HepG2 (cell line): ENCODE data around the gene PSMB9. TPM values are rescaled to one million over a fixed set of nuclear protein-coding genes. Genes with fewer than 3 reads are reported as not detected.

ENCODE experiments used
- ATF7 ChIP-seq, 2 experiments: fragments of 450-650 bp in 1 of 2; sonication (generic) in 1 of 2; formaldehyde crosslinking in 1 of 2; IDR thresholded peaks; 2 replicates each; pipeline versions ENCODE4 v1.4.0 to v1.6.1; 2016 to 2020; ENCODE audit warnings: antibody characterized with exemption in 1 of 2, mild to moderate bottlenecking in 1 of 2, missing genetic modification reagents in 1 of 2
- BCLAF1 ChIP-seq: fragments of 450-650 bp; IDR thresholded peaks from 2 replicates; pipeline ENCODE4 v1.6.1; 2017; ENCODE audit warnings: mild to moderate bottlenecking
- CBX5 ChIP-seq: sonication (generic); formaldehyde crosslinking; IDR thresholded peaks from 2 replicates; pipeline ENCODE4 v1.4.0; 2020; ENCODE audit warnings: missing genetic modification reagents, borderline replicate concordance
- CREB1 ChIP-seq, 2 experiments: fragments of 450-650 bp in 1 of 2; IDR thresholded peaks; 2 replicates each; pipeline ENCODE4 v1.6.1; 2016 to 2017; ENCODE audit warnings: control low read depth in 1 of 2, mild to moderate bottlenecking in 1 of 2, missing compliant biosample characterization in 1 of 2, missing genetic modification characterization in 1 of 2
- DR1 ChIP-seq: sonication (generic); formaldehyde crosslinking; IDR thresholded peaks from 2 replicates; pipeline ENCODE4 v1.8.0; 2021; ENCODE audit warnings: mild to moderate bottlenecking, missing genetic modification reagents, inconsistent platforms
- EHMT2 ChIP-seq: fragments of 200-600 bp; sonication (generic); IDR thresholded peaks from 2 replicates; pipeline ENCODE4 v1.7.0; 2017; ENCODE audit warnings: antibody characterized with exemption, low read depth, low read length, borderline replicate concordance
- HDAC2 ChIP-seq: sonication (generic); formaldehyde crosslinking; IDR thresholded peaks from 2 replicates; pipeline ENCODE4 v1.4.0; 2020; ENCODE audit warnings: missing genetic modification reagents
- HDAC6 ChIP-seq: fragments of 200-600 bp; sonication (generic); IDR thresholded peaks from 2 replicates; pipeline ENCODE4 v1.7.0; 2017; ENCODE audit warnings: mild to moderate bottlenecking, antibody characterized with exemption, low read length, low read depth
- HES4 ChIP-seq: sonication (generic); formaldehyde crosslinking; IDR thresholded peaks from 2 replicates; pipeline ENCODE4 v1.9.0; 2021; ENCODE audit warnings: mild to moderate bottlenecking, missing genetic modification reagents, borderline replicate concordance
- HNRNPL ChIP-seq: fragments of 200-400 bp; formaldehyde crosslinking; IDR thresholded peaks from 2 replicates; pipeline ENCODE4 v1.6.1; 2017; ENCODE audit warnings: mild to moderate bottlenecking, low read depth, low read length
- KMT2B ChIP-seq: IDR thresholded peaks from 2 replicates; pipeline ENCODE4 v1.6.1; 2016; ENCODE audit warnings: missing genetic modification reagents, missing compliant biosample characterization
- MYNN ChIP-seq: sonication (generic); formaldehyde crosslinking; IDR thresholded peaks from 2 replicates; pipeline ENCODE4 v1.4.0; 2020; ENCODE audit warnings: mild to moderate bottlenecking, low read depth, missing genetic modification reagents
- SMARCC2 ChIP-seq: fragments of 450-650 bp; IDR thresholded peaks from 2 replicates; pipeline ENCODE4 v1.6.1; 2017; ENCODE audit warnings: antibody characterized with exemption, mild to moderate bottlenecking
- ZBTB14 ChIP-seq: sonication (generic); formaldehyde crosslinking; IDR thresholded peaks from 2 replicates; pipeline ENCODE4 v1.4.0; 2020; ENCODE audit warnings: missing genetic modification reagents
- ZNF354B ChIP-seq: sonication (generic); formaldehyde crosslinking; IDR thresholded peaks from 2 replicates; pipeline ENCODE4 v1.8.0; 2022; ENCODE audit warnings: mild to moderate bottlenecking, missing genetic modification reagents
- ZNF678 ChIP-seq: sonication (generic); formaldehyde crosslinking; IDR thresholded peaks from 2 replicates; pipeline ENCODE4 v1.4.0; 2020; ENCODE audit warnings: mild to moderate bottlenecking, missing genetic modification reagents
- ZNF724P ChIP-seq: sonication (generic); formaldehyde crosslinking; IDR thresholded peaks from 2 replicates; pipeline ENCODE4 v1.8.0; 2022; ENCODE audit warnings: missing genetic modification reagents, borderline replicate concordance
- ZNF781 ChIP-seq: sonication (generic); formaldehyde crosslinking; IDR thresholded peaks from 2 replicates; pipeline ENCODE4 v1.5.1; 2020; ENCODE audit warnings: borderline replicate concordance, mild to moderate bottlenecking, missing genetic modification reagents; ENCODE audit errors: not compliant biosample characterization
- ZSCAN29 ChIP-seq: sonication (generic); formaldehyde crosslinking; conservative IDR thresholded peaks from 2 replicates; pipeline ENCODE4 v1.4.0; 2020; ENCODE audit warnings: mild to moderate bottlenecking, missing genetic modification reagents
- polyA plus RNA-seq, 8 experiments: library from polyadenylated mRNA; depleted of rRNA in 3 of 8; stranded (reverse) in 7 of 8; unstranded in 1 of 8; fragments of >200 nt; fragmentation: Illumina TruSeq in 4 of 8; extraction: Trizol in 4 of 8; gene quantifications; 2 replicates each; pipeline versions ENCODE4 v1.2.1 to v1.2.3, GENCODE V29; 2011 to 2016; ENCODE audit warnings: low read depth in 4 of 8, missing spikeins in 1 of 8, mixed read lengths in 1 of 8; ENCODE audit not compliant: insufficient read depth in 1 of 8
- total RNA-seq, 5 experiments: library from RNA; depleted of rRNA; stranded (reverse); fragments of >200 nt; fragmentation: Illumina TruSeq; extraction: Trizol; gene quantifications; 2 replicates each; pipeline ENCODE4 v1.2.3, GENCODE V29; 2016; ENCODE audit warnings: low read depth in 1 of 5
- TF ChIP-seq, protein P1 (sequence below): sonication (generic); formaldehyde crosslinking; conservative IDR thresholded peaks from 2 replicates; pipeline ENCODE4 v1.5.0; 2020; ENCODE audit warnings: missing genetic modification reagents
- TF ChIP-seq, protein P2 (sequence below): conservative IDR thresholded peaks from 2 replicates; pipeline ENCODE4 v1.6.1; 2018; ENCODE audit warnings: missing genetic modification reagents

Gene PSMB9
- total and polyA plus RNA-seq, 2 of the 13 experiments (the other 11 are each of a cell fraction or from before 2014, with no cell fraction given), result 15.6 to 16.0 TPM

- no peak for TF ChIP-seq BCLAF1
- TF ChIP-seq CBX5 (CRISPR knock-in tag), result no peak
- TF ChIP-seq MYNN (CRISPR knock-in tag), result peak; percentile 69; the same call in 1 of the 2 replicates
- TF ChIP-seq HDAC6, result no peak
- no peak for TF ChIP-seq EHMT2
- TF ChIP-seq ZNF724P (CRISPR knock-in tag), result no peak
- TF ChIP-seq, protein P1, sequence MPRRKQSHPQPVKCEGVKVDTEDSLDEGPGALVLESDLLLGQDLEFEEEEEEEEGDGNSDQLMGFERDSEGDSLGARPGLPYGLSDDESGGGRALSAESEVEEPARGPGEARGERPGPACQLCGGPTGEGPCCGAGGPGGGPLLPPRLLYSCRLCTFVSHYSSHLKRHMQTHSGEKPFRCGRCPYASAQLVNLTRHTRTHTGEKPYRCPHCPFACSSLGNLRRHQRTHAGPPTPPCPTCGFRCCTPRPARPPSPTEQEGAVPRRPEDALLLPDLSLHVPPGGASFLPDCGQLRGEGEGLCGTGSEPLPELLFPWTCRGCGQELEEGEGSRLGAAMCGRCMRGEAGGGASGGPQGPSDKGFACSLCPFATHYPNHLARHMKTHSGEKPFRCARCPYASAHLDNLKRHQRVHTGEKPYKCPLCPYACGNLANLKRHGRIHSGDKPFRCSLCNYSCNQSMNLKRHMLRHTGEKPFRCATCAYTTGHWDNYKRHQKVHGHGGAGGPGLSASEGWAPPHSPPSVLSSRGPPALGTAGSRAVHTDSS, result 0 out of 2 replicates have a peak, but pooled peaks have one; percentile 37
- peak; percentile 70 for TF ChIP-seq DR1
- TF ChIP-seq HDAC2 (CRISPR knock-in tag), result no peak; the same call in 1 of the 2 replicates
- peak; percentile 93 for TF ChIP-seq ZNF781
- TF ChIP-seq ZNF354B (CRISPR knock-in tag), result no peak; the same call in 1 of the 2 replicates
- TF ChIP-seq ZSCAN29 (CRISPR knock-in tag), result peak; percentile 87; the same call in 1 of the 2 replicates
- no peak for TF ChIP-seq CREB1 (IDR thresholded peaks at IDR 0.05)
- peak; percentile 80 for TF ChIP-seq CREB1 (CRISPR knock-in tag; IDR thresholded peaks at IDR 0.05)
- TF ChIP-seq, protein P2, sequence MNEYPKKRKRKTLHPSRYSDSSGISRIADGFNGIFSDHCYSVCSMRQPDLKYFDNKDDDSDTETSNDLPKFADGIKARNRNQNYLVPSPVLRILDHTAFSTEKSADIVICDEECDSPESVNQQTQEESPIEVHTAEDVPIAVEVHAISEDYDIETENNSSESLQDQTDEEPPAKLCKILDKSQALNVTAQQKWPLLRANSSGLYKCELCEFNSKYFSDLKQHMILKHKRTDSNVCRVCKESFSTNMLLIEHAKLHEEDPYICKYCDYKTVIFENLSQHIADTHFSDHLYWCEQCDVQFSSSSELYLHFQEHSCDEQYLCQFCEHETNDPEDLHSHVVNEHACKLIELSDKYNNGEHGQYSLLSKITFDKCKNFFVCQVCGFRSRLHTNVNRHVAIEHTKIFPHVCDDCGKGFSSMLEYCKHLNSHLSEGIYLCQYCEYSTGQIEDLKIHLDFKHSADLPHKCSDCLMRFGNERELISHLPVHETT (CRISPR knock-in tag), result peak; percentile 49; the same call in 1 of the 2 replicates
- no peak for TF ChIP-seq ATF7 (IDR thresholded peaks at IDR 0.05)
- TF ChIP-seq ATF7 (CRISPR knock-in tag; IDR thresholded peaks at IDR 0.05), result no peak; the same call in 1 of the 2 replicates
- peak; percentile 93 for TF ChIP-seq KMT2B (CRISPR knock-in tag)
- TF ChIP-seq HNRNPL, result peak; percentile 73; the same call in 1 of the 2 replicates
- no peak for TF ChIP-seq ZBTB14
- TF ChIP-seq HES4, result no peak
- no peak for TF ChIP-seq SMARCC2
- peak; percentile 16; the same call in 1 of the 2 replicates for TF ChIP-seq ZNF678 (CRISPR knock-in tag)
These were observed 40.4 kb downstream of the PSMB9 start (continued) for GRCh38 chr6:32894085-32895005.
